NT2/D1 (cell line): ENCODE results near the gene PLCB1.

Experiments
- DNase-seq: peaks from one replicate; pipeline ENCODE4 v3.0.0-alpha.2; 2011; ENCODE audit warnings: low read depth, low spot score
- H3K27me3 ChIP-seq: 2 replicates; pipeline ENCODE4 v1.6.0; 2011; ENCODE audit warnings: mild to moderate bottlenecking; ENCODE audit not compliant: insufficient read length, insufficient read depth
- H3K36me3 ChIP-seq: 2 replicates; pipeline ENCODE4 v1.6.1; 2011; ENCODE audit warnings: mild to moderate bottlenecking, low read length, mixed read lengths; ENCODE audit not compliant: insufficient read depth, insufficient read length
- H3K4me1 ChIP-seq: 2 replicates; pipeline ENCODE4 v1.5.1; 2011; ENCODE audit not compliant: insufficient read depth, insufficient read length
- H3K4me3 ChIP-seq: 2 replicates; pipeline ENCODE4 v1.5.1; 2011; ENCODE audit warnings: low read depth; ENCODE audit not compliant: insufficient read length
- H3K9ac ChIP-seq: 2 replicates; pipeline ENCODE4 v1.6.0; 2011; ENCODE audit warnings: low read depth; ENCODE audit not compliant: insufficient read length
- H3K9me3 ChIP-seq: 2 replicates; pipeline ENCODE4 v1.5.1; 2011; ENCODE audit warnings: mild to moderate bottlenecking, low read length; ENCODE audit not compliant: insufficient read depth
- SUZ12 ChIP-seq: IDR thresholded peaks from 2 replicates; pipeline ENCODE4 v1.6.1; 2011; ENCODE audit not compliant: insufficient read length, insufficient read depth; ENCODE audit errors: extremely low read depth
- YY1 ChIP-seq: IDR thresholded peaks from 2 replicates; pipeline ENCODE4 v1.6.1; 2011; ENCODE audit not compliant: insufficient read length, insufficient read depth
- ZNF274 ChIP-seq: IDR thresholded peaks from 2 replicates; pipeline ENCODE4 v1.6.1; 2011; ENCODE audit warnings: mild to moderate bottlenecking, low read depth, low read length

The PLCB1 gene

GRCh38 chr20:8627340-8628004, 495.4 kb downstream of the PLCB1 start:
- no peak for TF ChIP-seq SUZ12
- TF ChIP-seq YY1, result no peak
- TF ChIP-seq ZNF274, result no peak
- Histone ChIP-seq H3K36me3 (no peaks in the 10 kb centered on the region), H3K4me3 (no peak overlapping the region), H3K27me3 (no peaks in the 10 kb centered on the region), H3K9me3 (no peaks in the 10 kb centered on the region), H3K9ac (no peak overlapping the region), H3K4me1 (no peaks in the 10 kb centered on the region)
- no peak for DNase-seq

- H3K27me3 ChIP-seq, result no peaks in the 10 kb centered on the region
Observed at GRCh38 chr20:8631271-8631670, 499.2 kb downstream of the PLCB1 start.

GRCh38 chr20:8633366-8633765, 501.3 kb downstream of the PLCB1 start:
- no peak overlapping the region for H3K9ac ChIP-seq
- H3K9me3 ChIP-seq, result no peaks in the 10 kb centered on the region
- no peaks in the 10 kb centered on the region for H3K27me3 ChIP-seq
- no peaks in the 10 kb centered on the region for H3K36me3 ChIP-seq
- TF ChIP-seq YY1 (no peak), ZNF274 (no peak), SUZ12 (no peak)
- no peaks in the 10 kb centered on the region for H3K4me1 ChIP-seq
- H3K4me3 ChIP-seq, result no peak overlapping the region
- DNase-seq, result no peak

More at GRCh38 chr20:8631271-8631670, 499.2 kb downstream of the PLCB1 start:
- Histone ChIP-seq H3K36me3 (no peaks in the 10 kb centered on the region), H3K9me3 (no peaks in the 10 kb centered on the region), H3K4me3 (no peak overlapping the region), H3K9ac (no peak overlapping the region), H3K4me1 (no peaks in the 10 kb centered on the region)
- DNase-seq, result no peak
- TF ChIP-seq SUZ12, result no peak
- no peak for TF ChIP-seq ZNF274
- TF ChIP-seq YY1, result no peak

- Histone ChIP-seq H3K9me3 (no peaks in the 10 kb centered on the region), H3K4me3 (no peak overlapping the region), H3K36me3 (no peaks in the 10 kb centered on the region), H3K4me1 (no peaks in the 10 kb centered on the region), H3K9ac (no peak overlapping the region), H3K27me3 (no peaks in the 10 kb centered on the region)
- DNase-seq, result no peak
- TF ChIP-seq SUZ12, result no peak
- no peak for TF ChIP-seq ZNF274
- TF ChIP-seq YY1, result no peak
Observed at GRCh38 chr20:8635048-8635572, 503.0 kb downstream of the PLCB1 start.

- Histone ChIP-seq H3K4me1 (no peaks in the 10 kb centered on the region), H3K27me3 (no peaks in the 10 kb centered on the region), H3K9me3 (no peaks in the 10 kb centered on the region), H3K9ac (no peak overlapping the region), H3K36me3 (no peaks in the 10 kb centered on the region), H3K4me3 (no peak overlapping the region)
- TF ChIP-seq YY1, result no peak
- no peak for TF ChIP-seq ZNF274
- TF ChIP-seq SUZ12, result no peak
- no peak for DNase-seq
Observed at GRCh38 chr20:8635837-8636236, 503.8 kb downstream of the PLCB1 start.

- Histone ChIP-seq H3K4me1 (no peaks in the 10 kb centered on the region), H3K9me3 (no peaks in the 10 kb centered on the region), H3K4me3 (no peak overlapping the region), H3K27me3 (no peaks in the 10 kb centered on the region), H3K36me3 (no peaks in the 10 kb centered on the region), H3K9ac (no peak overlapping the region)
- TF ChIP-seq SUZ12, result no peak
- DNase-seq, result no peak
Observed at GRCh38 chr20:8639112-8639778, 507.2 kb downstream of the PLCB1 start.

- Histone ChIP-seq H3K36me3 (no peaks in the 10 kb centered on the region), H3K27me3 (no peaks in the 10 kb centered on the region), H3K9ac (no peak overlapping the region), H3K4me3 (no peak overlapping the region), H3K4me1 (no peaks in the 10 kb centered on the region), H3K9me3 (no peaks in the 10 kb centered on the region)
- TF ChIP-seq SUZ12, result no peak
- no peak for TF ChIP-seq YY1
- no peak for TF ChIP-seq ZNF274
- no peak for DNase-seq
Observed at GRCh38 chr20:8640461-8640860, 508.4 kb downstream of the PLCB1 start.
